HFF-Myc (cell line): ENCODE data around the gene NUDT19.

Source experiments
- DNase-seq: peaks from one replicate; pipeline ENCODE4 v3.0.0-alpha.2; 2011; ENCODE audit warnings: low read depth; ENCODE audit errors: extremely low read depth
- H3K4me3 ChIP-seq: replicated peaks from 2 replicates; pipeline ENCODE4 v1.5.1; 2011; ENCODE audit warnings: low read depth, mild to moderate bottlenecking, control low read depth, low read length
- TF ChIP-seq, protein P1 (sequence below): IDR thresholded peaks from 2 replicates; pipeline ENCODE4 v1.5.1; 2012; ENCODE audit warnings: mild to moderate bottlenecking, low read depth, low read length, control low read depth; ENCODE audit errors: missing control alignments

The NUDT19 gene

DNA sequence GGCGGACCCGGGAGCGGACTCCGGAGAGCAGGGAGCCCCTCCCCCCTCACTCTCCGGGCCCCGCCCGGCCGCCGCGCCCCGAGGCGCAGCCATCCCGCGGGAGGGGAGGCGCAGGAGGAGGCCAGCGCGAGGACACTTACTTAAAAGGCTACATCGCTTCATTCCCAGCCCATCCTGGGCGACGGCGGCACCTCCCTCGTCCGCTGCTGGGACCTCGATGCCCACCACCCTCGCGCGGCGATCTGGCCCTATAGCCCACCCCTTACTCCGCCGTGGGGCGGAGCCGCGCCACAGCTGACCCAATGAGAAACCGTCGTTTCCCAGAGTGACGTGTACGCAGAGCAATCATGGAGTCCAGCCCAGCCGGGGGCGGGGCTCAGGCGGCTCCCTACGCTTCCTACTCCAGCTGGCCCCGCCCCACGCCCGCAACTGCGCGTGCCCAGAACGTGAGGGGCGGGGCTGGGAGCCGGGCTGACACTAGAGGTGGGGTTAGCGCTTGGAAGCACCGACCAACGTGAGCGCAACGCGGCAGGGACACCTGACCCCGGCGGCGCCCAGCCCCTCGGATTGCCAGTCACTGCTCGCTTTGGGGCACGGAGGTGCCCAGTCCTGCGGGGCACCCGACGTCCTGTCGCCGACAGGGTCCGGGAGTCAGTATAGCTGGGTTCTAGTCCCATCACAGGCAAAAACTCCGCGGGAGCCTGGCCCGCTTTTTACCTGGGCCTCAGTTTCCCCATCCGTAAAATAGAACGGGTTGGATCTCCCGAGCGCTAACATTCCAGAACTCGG lies 16.5 kb upstream of the NUDT19 start, which contains the start of gene ANKRD27:
Gene ANKRD27 (minus strand): TSS at position 250 of the 789 bp plus-strand sequence. CDS start 16,165 bp downstream, outside the sequence.
- peak; percentile 90 for DNase-seq
- TF ChIP-seq, protein P1, sequence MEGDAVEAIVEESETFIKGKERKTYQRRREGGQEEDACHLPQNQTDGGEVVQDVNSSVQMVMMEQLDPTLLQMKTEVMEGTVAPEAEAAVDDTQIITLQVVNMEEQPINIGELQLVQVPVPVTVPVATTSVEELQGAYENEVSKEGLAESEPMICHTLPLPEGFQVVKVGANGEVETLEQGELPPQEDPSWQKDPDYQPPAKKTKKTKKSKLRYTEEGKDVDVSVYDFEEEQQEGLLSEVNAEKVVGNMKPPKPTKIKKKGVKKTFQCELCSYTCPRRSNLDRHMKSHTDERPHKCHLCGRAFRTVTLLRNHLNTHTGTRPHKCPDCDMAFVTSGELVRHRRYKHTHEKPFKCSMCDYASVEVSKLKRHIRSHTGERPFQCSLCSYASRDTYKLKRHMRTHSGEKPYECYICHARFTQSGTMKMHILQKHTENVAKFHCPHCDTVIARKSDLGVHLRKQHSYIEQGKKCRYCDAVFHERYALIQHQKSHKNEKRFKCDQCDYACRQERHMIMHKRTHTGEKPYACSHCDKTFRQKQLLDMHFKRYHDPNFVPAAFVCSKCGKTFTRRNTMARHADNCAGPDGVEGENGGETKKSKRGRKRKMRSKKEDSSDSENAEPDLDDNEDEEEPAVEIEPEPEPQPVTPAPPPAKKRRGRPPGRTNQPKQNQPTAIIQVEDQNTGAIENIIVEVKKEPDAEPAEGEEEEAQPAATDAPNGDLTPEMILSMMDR, result no peak

DNA sequence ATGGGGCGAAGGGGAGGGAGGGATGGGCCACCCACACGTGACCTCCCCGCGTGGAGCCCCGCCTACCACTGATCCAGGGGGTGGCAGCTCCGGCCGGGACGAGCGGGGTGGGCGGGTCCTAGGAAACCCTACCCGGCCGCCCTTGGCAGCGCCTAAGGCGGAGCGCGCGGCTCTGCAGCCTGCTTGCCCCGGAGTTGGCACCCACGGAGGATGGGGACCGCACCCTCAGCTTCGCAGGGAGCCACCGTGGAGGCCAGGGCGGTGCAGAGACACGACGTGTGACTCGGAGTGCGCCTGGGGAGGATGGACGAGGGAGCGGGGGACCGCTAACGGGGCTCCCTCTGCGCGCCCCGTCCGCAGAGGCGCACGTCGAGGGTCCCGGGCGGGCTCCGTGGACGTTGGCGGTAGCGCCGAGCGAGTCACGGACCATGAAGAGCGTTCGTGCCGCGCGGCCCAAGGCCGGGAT lies 15.9 kb upstream of the NUDT19 start, which contains the start of gene RGS9BP:
Gene RGS9BP (plus strand): TSS at position 129 of the 466 bp plus-strand sequence. CDS start 416 bp downstream, outside the sequence.
- TF ChIP-seq, protein P1, result no peak
- H3K4me3 ChIP-seq, result peak within 1 kb of the TSS; percentile 76
- DNase-seq, result no peak

More for the DNA sequence above, 16.5 kb upstream of the NUDT19 start, which contains the start of gene ANKRD27:
- peak within 1 kb of the TSS; percentile 76 for H3K4me3 ChIP-seq

DNA sequence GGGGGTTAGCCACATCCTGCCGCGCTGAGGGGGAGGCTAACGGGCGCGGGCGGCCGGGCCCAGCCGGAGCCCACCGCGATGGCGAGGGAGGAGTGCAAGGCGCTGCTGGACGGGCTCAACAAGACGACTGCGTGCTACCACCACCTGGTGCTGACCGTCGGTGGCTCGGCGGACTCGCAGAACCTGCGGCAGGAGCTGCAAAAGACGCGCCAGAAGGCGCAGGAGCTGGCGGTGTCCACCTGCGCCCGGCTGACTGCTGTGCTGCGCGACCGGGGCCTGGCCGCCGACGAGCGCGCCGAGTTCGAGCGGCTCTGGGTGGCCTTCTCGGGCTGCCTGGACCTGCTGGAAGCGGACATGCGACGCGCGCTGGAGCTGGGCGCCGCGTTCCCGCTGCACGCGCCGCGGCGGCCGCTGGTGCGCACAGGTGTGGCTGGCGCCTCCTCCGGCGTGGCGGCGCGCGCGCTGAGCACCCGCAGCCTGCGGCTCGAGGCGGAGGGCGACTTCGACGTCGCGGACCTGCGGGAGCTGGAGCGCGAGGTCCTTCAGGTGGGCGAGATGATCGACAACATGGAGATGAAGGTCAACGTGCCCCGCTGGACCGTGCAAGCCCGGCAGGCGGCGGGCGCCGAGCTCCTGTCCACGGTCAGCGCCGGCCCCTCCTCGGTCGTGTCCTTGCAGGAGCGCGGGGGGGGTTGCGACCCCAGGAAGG lies 15.3 kb upstream of the NUDT19 start:
- DNase-seq, result no peak
- TF ChIP-seq, protein P1, result no peak

DNA sequence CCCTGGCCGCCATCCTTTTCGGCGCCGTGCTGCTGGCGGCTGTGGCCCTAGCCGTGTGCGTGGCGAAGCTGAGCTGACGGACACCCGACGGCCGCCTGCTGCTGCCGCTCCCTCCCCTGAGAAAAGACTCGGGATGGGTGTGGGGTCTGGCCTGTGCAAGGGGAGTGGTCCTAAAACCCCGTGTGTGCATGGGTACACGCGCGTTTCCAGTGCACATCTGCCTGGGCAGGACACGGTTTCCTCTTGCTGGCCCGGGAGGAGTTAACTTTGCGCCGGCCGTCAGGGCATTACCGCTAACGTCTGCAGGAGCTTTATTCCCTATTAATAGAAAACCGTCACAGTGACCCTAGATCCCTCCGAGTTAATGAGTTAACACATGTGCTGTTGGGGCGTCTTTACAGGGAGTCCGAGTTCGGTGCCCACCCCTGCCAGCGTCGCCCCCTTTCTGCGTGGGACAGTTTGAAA lies 14.7 kb upstream of the NUDT19 start:
- DNase-seq, result no peak
- H3K4me3 ChIP-seq, result no peak overlapping the region
- TF ChIP-seq, protein P1, result no peak

More for the DNA sequence above, 15.3 kb upstream of the NUDT19 start:
- peak overlapping the region; percentile 76 for H3K4me3 ChIP-seq

DNA sequence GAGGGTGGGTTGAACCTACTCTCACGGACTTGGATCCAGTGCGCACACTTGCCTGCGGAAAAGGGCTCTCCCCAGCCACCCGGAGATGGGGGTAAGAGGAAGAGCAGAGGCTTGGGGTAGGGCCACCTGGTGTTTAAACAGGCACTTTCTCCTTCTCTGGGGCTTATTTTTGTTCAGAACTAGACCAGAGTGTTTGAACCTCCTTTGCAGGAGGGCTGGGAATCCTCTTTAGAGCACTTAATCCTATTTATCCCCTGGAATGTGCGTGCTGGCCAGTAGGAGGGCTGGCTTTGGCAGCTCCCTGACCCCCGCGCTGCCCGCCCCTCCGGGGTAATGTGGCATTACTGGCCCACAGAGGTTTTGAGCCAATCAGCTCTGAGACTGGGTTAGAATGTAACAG lies 14.0 kb upstream of the NUDT19 start:
- DNase-seq, result no peak
- H3K4me3 ChIP-seq, result no peak overlapping the region
- TF ChIP-seq, protein P1, result no peak

DNA sequence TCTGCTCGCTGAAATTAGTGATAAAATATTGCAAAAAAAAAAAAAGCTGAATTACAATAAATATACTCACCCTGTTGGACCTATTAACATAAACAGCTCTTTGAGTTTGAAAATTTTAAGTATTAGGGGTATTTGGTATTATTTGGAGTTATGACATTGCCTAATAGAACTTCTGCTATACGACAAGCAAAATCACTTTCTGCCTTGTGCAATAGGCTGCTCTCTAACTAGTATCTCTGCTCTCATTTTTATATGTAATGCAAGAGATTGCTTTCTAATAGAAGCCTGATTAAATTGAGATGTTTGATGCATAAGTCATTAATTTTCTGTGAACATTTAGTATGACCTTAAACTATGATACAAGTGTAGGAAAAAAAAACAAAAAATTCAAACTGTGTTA lies 10.6 kb upstream of the NUDT19 start:
- no peak for DNase-seq
- TF ChIP-seq, protein P1, result no peak
- H3K4me3 ChIP-seq, result no peak overlapping the region
